Activated CD4-positive, alpha-beta T cell treated with anti-CD3 and anti-CD28 coated beads, Interleukin-2, amount 10 ng/mL, durations not matched to agents 7 days and 5 days (primary cell): Measurements from ENCODE around the gene DDI2. TPM values are rescaled to one million over a fixed set of nuclear protein-coding genes. Genes with fewer than 3 reads are reported as not detected.

Experiments used
- CTCF ChIA-PET: fragments of 350-600 bp; sonication (Branson Sonifier 250); formaldehyde crosslinking; loops from one replicate; lab custom pipeline; 2021; ENCODE audit warnings: antibody characterized with exemption; lab: Charles Lee
- POLR2A ChIA-PET: fragments of 350-600 bp; sonication (Branson Sonifier 250); formaldehyde crosslinking; loops from one replicate; lab custom pipeline; 2021; ENCODE audit warnings: antibody characterized with exemption; lab: Charles Lee
- DNase-seq: peaks from one replicate; pipeline ENCODE4 v3.0.0-alpha.2; 2020
- H3K27ac Mint-ChIP-seq: one replicate; pipeline ENCODE4 v1.8.0; 2021; ENCODE audit warnings: mild to moderate bottlenecking, moderate library complexity, mixed read lengths
- H3K27me3 Mint-ChIP-seq: one replicate; pipeline ENCODE4 v1.8.0; 2021; ENCODE audit warnings: mixed read lengths
- H3K36me3 Mint-ChIP-seq: one replicate; pipeline ENCODE4 v1.8.0; 2021; ENCODE audit warnings: low read depth, mixed read lengths
- H3K4me1 Mint-ChIP-seq: one replicate; pipeline ENCODE4 v1.8.0; 2021; ENCODE audit warnings: mixed read lengths
- H3K4me3 Mint-ChIP-seq: one replicate; pipeline ENCODE4 v1.8.0; 2021; ENCODE audit warnings: mild to moderate bottlenecking, moderate library complexity, mixed read lengths
- H3K9me3 Mint-ChIP-seq: one replicate; pipeline ENCODE4 v1.8.0; 2021; ENCODE audit warnings: mixed read lengths
- total RNA-seq, 2 experiments: library from RNA; stranded (reverse); gene quantifications; one replicate each; pipeline ENCODE4 v1.2.3, GENCODE V29; 2021

Gene DDI2
- total RNA-seq, 2 experiments from 2014 or later, result 31.0 to 33.5 TPM

- H3K4me1 Mint-ChIP-seq, result peaks cover 38% of the 10 kb centered on the region
Observed at GRCh38 chr1:15616373-15617172, 685 bp upstream of the DDI2 start.

GRCh38 chr1:15618077-15618654, 908 bp downstream of the DDI2 start:
- no peaks in the 10 kb centered on the region for H3K27me3 Mint-ChIP-seq
- H3K4me1 Mint-ChIP-seq, result peaks cover 52% of the 10 kb centered on the region
- H3K9me3 Mint-ChIP-seq, result no peaks in the 10 kb centered on the region
- peaks cover 16% of the 10 kb centered on the region for H3K36me3 Mint-ChIP-seq
- peak overlapping the region; percentile 89 for H3K27ac Mint-ChIP-seq
- H3K4me3 Mint-ChIP-seq, result peak overlapping the region; percentile 93
- POLR2A ChIA-PET, result no interaction called here
- CTCF ChIA-PET, result interaction anchor here (0.6 to 1.5 kb wide), 3 partner anchors 15 to 36 kb away, joined by 3 to 6 read pairs (median 3); no protein-coding TSS in a partner anchor
- peak; percentile 17 for DNase-seq

More at GRCh38 chr1:15616373-15617172, 685 bp upstream of the DDI2 start:
- ChIA-PET POLR2A (no interaction called here), CTCF (interaction anchor here (0.8 to 1.3 kb wide), 2 partner anchors 13 to 16 kb away, joined by 3 to 5 read pairs; no protein-coding TSS in a partner anchor)
- peak; percentile 8 for DNase-seq
- Mint-ChIP-seq H3K4me3 (peak overlapping the region; percentile 93), H3K9me3 (no peaks in the 10 kb centered on the region), H3K27ac (peak overlapping the region; percentile 89), H3K27me3 (no peaks in the 10 kb centered on the region), H3K36me3 (peaks cover 14% of the 10 kb centered on the region)

- DNase-seq, result no peak
- ChIA-PET POLR2A (no interaction called here), CTCF (interaction anchor here (0.6 to 1.5 kb wide), 3 partner anchors 15 to 36 kb away, joined by 3 to 6 read pairs (median 3); no protein-coding TSS in a partner anchor)
- Mint-ChIP-seq H3K27me3 (no peaks in the 10 kb centered on the region), H3K4me1 (peaks cover 52% of the 10 kb centered on the region), H3K27ac (peak overlapping the region; percentile 89), H3K36me3 (peaks cover 16% of the 10 kb centered on the region), H3K9me3 (no peaks in the 10 kb centered on the region), H3K4me3 (peak overlapping the region; percentile 93)
Observed at GRCh38 chr1:15618655-15619525, 1.6 kb downstream of the DDI2 start.

- Mint-ChIP-seq H3K9me3 (no peaks in the 10 kb centered on the region), H3K27me3 (no peaks in the 10 kb centered on the region), H3K27ac (peak overlapping the region; percentile 58), H3K36me3 (peaks cover 16% of the 10 kb centered on the region), H3K4me3 (peak overlapping the region; percentile 43), H3K4me1 (peaks cover 59% of the 10 kb centered on the region)
- DNase-seq, result no peak
- CTCF ChIA-PET, result no interaction called here
- POLR2A ChIA-PET, result no interaction called here
Observed at GRCh38 chr1:15620155-15620545, 2.9 kb downstream of the DDI2 start.

GRCh38 chr1:15620902-15621682, 3.8 kb downstream of the DDI2 start:
- no peak for DNase-seq
- no peak overlapping the region for H3K4me3 Mint-ChIP-seq
- peaks cover 62% of the 10 kb centered on the region for H3K4me1 Mint-ChIP-seq
- H3K27me3 Mint-ChIP-seq, result no peaks in the 10 kb centered on the region
- CTCF ChIA-PET, result no interaction called here
- peaks cover 16% of the 10 kb centered on the region for H3K36me3 Mint-ChIP-seq
- POLR2A ChIA-PET, result interaction anchor here (0.6 kb wide), 1 partner anchor 56 kb away, joined by 3 read pairs; no protein-coding TSS in a partner anchor
- H3K27ac Mint-ChIP-seq, result peak overlapping the region; percentile 36
- no peaks in the 10 kb centered on the region for H3K9me3 Mint-ChIP-seq

- Mint-ChIP-seq H3K9me3 (no peaks in the 10 kb centered on the region), H3K4me3 (no peak overlapping the region), H3K27ac (no peak overlapping the region), H3K4me1 (peaks cover 62% of the 10 kb centered on the region), H3K36me3 (peaks cover 18% of the 10 kb centered on the region), H3K27me3 (no peaks in the 10 kb centered on the region)
- ChIA-PET POLR2A (interaction anchor here (0.6 kb wide), 1 partner anchor 56 kb away, joined by 3 read pairs; no protein-coding TSS in a partner anchor), CTCF (interaction anchor here (0.8 kb wide), 1 partner anchor 12 kb away, joined by 3 read pairs; no protein-coding TSS in a partner anchor)
- no peak for DNase-seq
Observed at GRCh38 chr1:15621975-15622374, 4.7 kb downstream of the DDI2 start.

- Mint-ChIP-seq H3K27ac (no peak overlapping the region), H3K9me3 (no peaks in the 10 kb centered on the region), H3K4me3 (no peak overlapping the region), H3K36me3 (peaks cover 24% of the 10 kb centered on the region), H3K27me3 (no peaks in the 10 kb centered on the region), H3K4me1 (peaks cover 67% of the 10 kb centered on the region)
- ChIA-PET CTCF (interaction anchor here (0.8 kb wide), 1 partner anchor 11 kb away, joined by 3 read pairs; no protein-coding TSS in a partner anchor), POLR2A (no interaction called here)
- no peak for DNase-seq
Observed at GRCh38 chr1:15622712-15623373, 5.6 kb downstream of the DDI2 start.

- Mint-ChIP-seq H3K4me1 (peaks cover 68% of the 10 kb centered on the region), H3K4me3 (no peak overlapping the region), H3K27me3 (no peaks in the 10 kb centered on the region), H3K36me3 (peaks cover 27% of the 10 kb centered on the region), H3K9me3 (no peaks in the 10 kb centered on the region), H3K27ac (no peak overlapping the region)
- ChIA-PET POLR2A (no interaction called here), CTCF (no interaction called here)
- no peak for DNase-seq
Observed at GRCh38 chr1:15623435-15623834, 6.2 kb downstream of the DDI2 start.

GRCh38 chr1:15624133-15624714, 7.0 kb downstream of the DDI2 start:
- DNase-seq, result no peak
- POLR2A ChIA-PET, result interaction anchor here (0.6 kb wide), 2 partner anchors 109 to 393 kb away, joined by 5 to 7 read pairs; no protein-coding TSS in a partner anchor
- CTCF ChIA-PET, result interaction anchor here (0.6 kb wide), 1 partner anchor 266 kb away, joined by 6 read pairs; no protein-coding TSS in a partner anchor
- Mint-ChIP-seq H3K27me3 (no peaks in the 10 kb centered on the region), H3K27ac (no peak overlapping the region), H3K36me3 (peaks cover 27% of the 10 kb centered on the region), H3K4me1 (peaks cover 61% of the 10 kb centered on the region), H3K4me3 (no peak overlapping the region), H3K9me3 (no peaks in the 10 kb centered on the region)

GRCh38 chr1:15625056-15625917, 8.0 kb downstream of the DDI2 start:
- no peak for DNase-seq
- POLR2A ChIA-PET, result no interaction called here
- H3K4me3 Mint-ChIP-seq, result no peak overlapping the region
- no peak overlapping the region for H3K27ac Mint-ChIP-seq
- H3K27me3 Mint-ChIP-seq, result no peaks in the 10 kb centered on the region
- CTCF ChIA-PET, result interaction anchor here (0.6 kb wide), 1 partner anchor 265 kb away, joined by 6 read pairs; no protein-coding TSS in a partner anchor
- H3K4me1 Mint-ChIP-seq, result peaks cover 53% of the 10 kb centered on the region
- peaks cover 29% of the 10 kb centered on the region for H3K36me3 Mint-ChIP-seq
- no peaks in the 10 kb centered on the region for H3K9me3 Mint-ChIP-seq
